ENCODE results near the gene SSBP2.

SSBP2 gene

GRCh38 chr5:81506900-81507588, 243.9 kb downstream of the SSBP2 start:
- no peak for TF ChIP-seq TAF1 (IDR thresholded peaks at IDR 0.05; ENCODE audit: borderline replicate concordance, insufficient read depth, low read length)
- TF ChIP-seq FOXP2 (optimal IDR thresholded peaks at IDR 0.05; ENCODE audit: borderline replicate concordance, extremely low read depth, extremely low read length, insufficient read depth), result no peak
- TF ChIP-seq POLR2AphosphoS5 (IDR thresholded peaks at IDR 0.05; ENCODE audit: low read depth, low read length), result no peak
- TF ChIP-seq SIN3A (IDR thresholded peaks at IDR 0.05; ENCODE audit: borderline replicate concordance, insufficient read depth, low read length), result no peak
- no peak for TF ChIP-seq REST (IDR thresholded peaks at IDR 0.05; ENCODE audit: insufficient read depth in 1 of 2, low read depth in 2 of 2, low read length in 2 of 2)

GRCh38 chr5:81506378-81506777, 244.5 kb downstream of the SSBP2 start:
- TF ChIP-seq SIN3A (IDR thresholded peaks at IDR 0.05; ENCODE audit: borderline replicate concordance, insufficient read depth, low read length) (no peak), POLR2AphosphoS5 (IDR thresholded peaks at IDR 0.05; ENCODE audit: low read depth, low read length) (no peak), TAF1 (IDR thresholded peaks at IDR 0.05; ENCODE audit: borderline replicate concordance, insufficient read depth, low read length) (no peak), REST (IDR thresholded peaks at IDR 0.05; ENCODE audit: insufficient read depth in 1 of 2, low read depth in 2 of 2, low read length in 2 of 2) (no peak), FOXP2 (optimal IDR thresholded peaks at IDR 0.05; ENCODE audit: borderline replicate concordance, extremely low read depth, extremely low read length, insufficient read depth) (no peak)

GRCh38 chr5:81505672-81506071, 245.2 kb downstream of the SSBP2 start:
- TF ChIP-seq POLR2AphosphoS5 (IDR thresholded peaks at IDR 0.05; ENCODE audit: low read depth, low read length) (no peak), FOXP2 (optimal IDR thresholded peaks at IDR 0.05; ENCODE audit: borderline replicate concordance, extremely low read depth, extremely low read length, insufficient read depth) (no peak), SIN3A (IDR thresholded peaks at IDR 0.05; ENCODE audit: borderline replicate concordance, insufficient read depth, low read length) (no peak), TAF1 (IDR thresholded peaks at IDR 0.05; ENCODE audit: borderline replicate concordance, insufficient read depth, low read length) (no peak), REST (IDR thresholded peaks at IDR 0.05; ENCODE audit: insufficient read depth in 1 of 2, low read depth in 2 of 2, low read length in 2 of 2) (no peak)

- TF ChIP-seq SIN3A (IDR thresholded peaks at IDR 0.05; ENCODE audit: borderline replicate concordance, insufficient read depth, low read length) (no peak), POLR2AphosphoS5 (IDR thresholded peaks at IDR 0.05; ENCODE audit: low read depth, low read length) (no peak), FOXP2 (optimal IDR thresholded peaks at IDR 0.05; ENCODE audit: borderline replicate concordance, extremely low read depth, extremely low read length, insufficient read depth) (no peak), REST (IDR thresholded peaks at IDR 0.05; ENCODE audit: insufficient read depth in 1 of 2, low read depth in 2 of 2, low read length in 2 of 2) (no peak), TAF1 (IDR thresholded peaks at IDR 0.05; ENCODE audit: borderline replicate concordance, insufficient read depth, low read length) (no peak)
Observed at GRCh38 chr5:81495286-81495685, 255.6 kb downstream of the SSBP2 start.

Data from PFSK-1 (cell line).